T47D (cell line): Measurements from ENCODE around the gene CNTN2.

Experiments used
- DNase-seq, 2 experiments: peaks; one replicate each; pipeline versions ENCODE4 v3.0.0 to v3.0.0-alpha.2; 2011 to 2012; ENCODE audit warnings: low read depth in 1 of 2, low spot score in 1 of 2
- JUND ChIP-seq: IDR thresholded peaks from 2 replicates; pipeline ENCODE4 v1.6.1; 2012; ENCODE audit warnings: low read depth
- in situ Hi-C: cut with HindIII; loops from 2 replicates; pipeline ENCODE4 v1.10.0; 2016; ENCODE audit warnings: low sequenced_read_pairs, low pct_unique_long_range_greater_than_20kb

Gene CNTN2

DNA sequence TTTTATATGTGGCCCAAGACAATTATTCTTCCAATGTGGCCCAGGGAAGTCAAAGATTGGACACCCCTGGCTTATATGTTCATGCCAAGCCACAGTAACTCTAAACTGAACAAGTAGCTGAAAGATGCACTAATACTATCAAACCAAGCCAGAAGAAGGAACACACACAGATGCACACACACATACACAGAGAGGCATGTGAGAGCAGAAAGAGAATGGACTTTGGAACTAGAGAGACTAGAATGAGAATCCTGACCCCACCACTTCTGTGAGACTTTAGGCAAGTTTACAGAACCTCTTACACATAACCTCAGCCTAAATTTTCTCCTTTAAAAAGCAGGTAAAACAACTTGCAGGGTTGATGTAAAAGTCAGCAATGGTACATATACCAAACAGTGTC, 52.4 kb downstream of the CNTN2 start:
- in situ Hi-C loops, result no loop called here
- DNase-seq, result no peak
- TF ChIP-seq JUND, result no peak

DNA sequence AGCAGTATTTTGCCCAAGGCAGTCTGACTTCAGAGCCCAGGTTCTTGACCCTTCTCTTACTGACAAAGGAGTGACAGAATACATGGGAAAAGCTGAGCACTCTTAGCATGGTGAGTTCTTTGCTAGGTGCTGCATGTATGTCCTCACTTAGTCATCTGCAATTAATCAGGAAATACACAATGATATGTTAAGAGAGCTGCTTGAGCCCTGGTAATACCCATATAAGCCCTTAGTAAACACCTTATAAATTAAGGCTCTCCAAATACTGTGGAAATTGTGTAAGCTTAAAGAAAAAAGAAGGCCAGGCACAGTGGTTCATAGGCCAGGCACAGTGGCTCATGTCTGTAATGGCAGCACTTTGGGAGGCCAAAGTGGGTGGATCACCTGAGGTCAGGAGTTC, 55.2 kb downstream of the CNTN2 start:
- DNase-seq, result no peak
- no peak for TF ChIP-seq JUND
- in situ Hi-C loops, result no loop called here

DNA sequence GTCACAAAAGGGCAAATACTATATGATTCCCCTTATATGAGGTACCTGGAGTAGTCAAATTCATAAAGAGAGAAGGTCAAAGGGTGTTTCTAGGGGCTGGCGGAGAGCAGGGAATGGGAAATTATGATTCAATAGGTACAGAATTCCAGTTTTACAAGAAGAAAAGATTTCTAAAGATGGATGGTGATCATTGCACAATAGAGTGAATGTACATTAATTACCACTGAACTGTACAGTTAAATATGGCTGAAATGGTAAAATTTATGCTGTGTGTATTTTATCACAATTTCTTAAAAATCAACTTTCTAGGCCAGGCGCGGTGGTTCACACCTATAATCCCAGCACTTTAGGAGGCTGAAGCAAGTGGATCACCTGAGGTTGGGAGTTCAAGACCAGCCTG, 59.4 kb downstream of the CNTN2 start:
- in situ Hi-C loops, result no loop called here
- no peak for DNase-seq
- TF ChIP-seq JUND, result no peak

DNA sequence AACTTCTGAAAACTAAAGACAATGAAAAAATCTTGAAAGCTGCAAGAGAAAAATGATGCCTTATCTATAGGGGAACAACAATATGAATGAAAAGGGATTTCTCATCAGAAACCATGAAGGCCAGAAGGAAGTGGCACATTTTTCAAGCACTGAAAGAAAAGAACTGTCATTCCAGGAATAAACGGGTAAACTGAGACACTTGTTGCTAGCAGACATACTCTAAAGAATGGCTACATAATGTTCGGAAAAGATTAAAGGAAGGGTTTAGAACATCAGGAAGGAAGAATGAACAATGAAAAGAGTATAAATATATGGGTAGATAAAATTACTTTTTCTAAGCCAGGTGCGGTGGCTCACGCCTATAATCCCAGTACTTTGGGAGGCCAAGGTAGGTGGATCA, 64.3 kb downstream of the CNTN2 start:
- no peak for TF ChIP-seq JUND
- in situ Hi-C loops, result no loop called here
- no peak for DNase-seq

DNA sequence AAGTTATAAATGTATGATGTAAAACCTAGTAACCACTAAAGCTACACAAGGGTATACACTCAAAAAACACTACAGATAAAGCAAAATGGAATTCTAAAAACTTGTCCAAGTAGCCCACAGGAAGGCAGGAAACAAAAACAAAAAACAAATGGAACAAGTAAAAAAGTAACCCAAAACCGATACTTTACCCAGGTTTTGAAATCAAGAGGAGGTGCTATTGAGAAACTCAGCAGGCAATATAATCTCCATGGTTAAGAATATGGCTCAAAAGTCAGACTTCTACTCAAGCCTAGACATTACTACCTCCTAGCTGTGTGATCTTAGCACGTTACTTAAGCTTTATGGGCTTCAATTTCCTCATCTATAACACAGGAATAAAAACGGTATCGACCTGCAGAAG, 65.5 kb downstream of the CNTN2 start:
- in situ Hi-C loops, result no loop called here
- no peak for DNase-seq
- TF ChIP-seq JUND, result no peak

DNA sequence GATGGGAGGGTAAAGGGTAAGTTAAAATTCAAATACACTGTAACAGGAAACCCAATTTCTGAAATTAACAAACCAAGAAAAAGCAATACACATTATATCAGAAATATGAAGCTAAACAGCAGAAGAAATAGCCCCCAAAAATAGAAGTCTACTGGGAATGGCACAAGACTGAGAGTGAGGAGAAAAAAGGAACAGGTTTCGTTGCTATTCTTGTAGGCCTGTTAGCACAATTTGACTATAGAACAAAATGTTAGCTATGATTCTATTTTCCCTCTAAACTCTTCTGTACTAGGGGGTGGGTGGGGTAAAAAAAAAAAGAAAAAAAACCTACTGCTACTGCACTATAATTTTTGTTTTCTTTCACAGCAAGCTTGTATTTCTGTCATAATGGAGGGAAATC, 66.3 kb downstream of the CNTN2 start:
- no peak for DNase-seq
- TF ChIP-seq JUND, result no peak
- in situ Hi-C loops, result no loop called here

DNA sequence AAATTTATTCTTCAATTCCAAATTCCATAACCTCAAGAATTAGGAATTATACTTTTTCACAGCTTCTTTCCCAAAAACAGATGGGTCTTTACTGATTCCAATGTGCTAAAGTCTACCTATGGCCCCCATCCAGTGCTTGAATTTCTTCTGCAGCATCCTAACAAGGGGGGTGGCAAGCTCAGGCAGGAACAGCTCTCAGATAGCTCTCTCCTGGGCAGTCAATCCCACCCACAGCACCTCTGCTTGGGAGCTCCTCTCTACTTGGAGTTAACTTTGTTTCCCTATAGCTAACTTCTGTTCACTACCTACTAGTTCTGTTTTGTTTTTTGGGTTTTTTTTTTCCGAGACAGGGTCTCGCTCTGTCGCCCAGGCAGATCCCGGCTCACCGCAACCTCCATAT, 66.7 kb downstream of the CNTN2 start:
- DNase-seq, result no peak
- in situ Hi-C loops, result no loop called here
- TF ChIP-seq JUND, result no peak

DNA sequence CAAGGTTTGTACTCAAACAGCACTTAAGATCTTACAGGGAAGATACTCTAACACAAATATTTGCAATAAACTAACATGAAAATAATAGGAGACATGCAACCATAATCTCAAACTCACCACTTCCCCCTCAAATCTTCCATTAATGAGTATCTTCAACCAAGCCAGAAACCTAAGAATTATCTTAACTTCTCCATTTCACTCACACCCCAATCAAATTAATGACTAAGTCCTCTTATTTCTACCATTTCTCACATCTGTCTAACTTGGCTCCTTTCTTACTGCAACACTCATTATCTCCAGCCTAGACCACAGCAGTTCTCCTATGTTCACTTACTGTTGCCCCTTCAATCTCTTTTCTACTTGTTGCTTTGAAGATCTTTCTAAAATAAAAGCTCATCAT, 68.3 kb downstream of the CNTN2 start:
- in situ Hi-C loops, result no loop called here
- no peak for TF ChIP-seq JUND
- DNase-seq, result no peak

DNA sequence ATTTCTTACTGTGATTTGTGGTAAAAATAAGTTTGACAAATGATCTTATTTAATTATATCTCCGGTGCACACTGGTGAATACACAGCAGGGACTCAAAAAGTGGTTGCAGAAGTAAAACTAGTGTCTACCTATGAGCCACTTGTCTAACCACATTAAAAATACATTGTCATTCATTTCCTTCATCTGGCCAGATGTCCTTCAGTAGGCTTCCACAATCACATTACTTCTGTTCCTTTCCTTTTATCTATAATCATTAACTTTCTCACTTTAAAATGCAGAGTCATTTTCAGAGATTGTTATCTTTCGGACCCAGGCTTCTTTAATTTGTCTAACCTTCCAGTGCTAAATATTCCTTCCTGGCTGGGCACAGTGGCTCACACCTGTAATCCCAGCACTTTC, 75.7 kb downstream of the CNTN2 start:
- in situ Hi-C loops, result no loop called here
- DNase-seq, result no peak
- TF ChIP-seq JUND, result no peak

DNA sequence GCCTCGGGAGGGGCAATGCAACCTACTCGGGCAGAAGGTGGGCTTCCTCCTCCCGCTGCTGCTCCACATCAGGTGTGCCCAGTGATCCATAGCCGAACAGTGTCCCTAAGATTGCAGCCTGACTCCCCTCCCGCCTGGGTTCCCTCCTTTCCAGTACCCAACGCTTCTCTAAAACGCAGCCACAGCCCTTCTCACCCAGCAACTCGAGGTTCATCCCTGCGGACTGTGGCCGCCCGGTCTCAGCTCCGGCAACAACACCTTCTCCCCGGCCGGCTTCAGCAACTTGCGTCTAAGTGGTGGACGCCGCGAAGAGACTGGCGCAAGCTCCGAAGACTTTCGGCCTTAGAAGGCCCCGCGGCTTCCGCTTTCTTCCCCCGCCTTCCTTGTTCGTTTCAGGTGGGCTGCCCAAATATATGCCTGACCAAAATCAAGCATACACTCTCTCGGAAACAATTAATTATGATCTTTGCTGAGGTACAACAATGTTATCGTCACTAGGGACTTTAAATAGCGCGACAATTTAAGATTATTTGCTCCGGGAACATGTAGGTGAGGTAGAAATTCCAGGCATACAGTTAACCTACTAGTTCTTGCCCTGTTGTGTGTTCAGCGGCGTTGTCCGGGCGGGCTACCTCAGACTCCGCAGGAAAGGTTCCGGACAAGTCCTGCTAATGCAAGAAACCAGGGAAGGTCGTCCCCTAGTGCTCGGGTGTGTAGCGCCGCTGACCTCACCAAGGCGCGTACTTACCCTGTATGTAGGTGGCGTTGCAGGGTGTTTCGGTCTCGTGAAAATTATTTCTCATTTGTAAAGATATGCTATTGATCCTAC, 78.9 kb downstream of the CNTN2 start, which contains the start of gene RBBP5:
TSS of gene RBBP5 (minus strand) at position 319 of the 829 bp plus-strand sequence. CDS start at position 214, 105 bp downstream.
- peak; percentile 40; the same call in 1 of the 2 replicates for TF ChIP-seq JUND
- peak; percentile 80 to 99 for DNase-seq
- in situ Hi-C loops, result no loop called here

DNA sequence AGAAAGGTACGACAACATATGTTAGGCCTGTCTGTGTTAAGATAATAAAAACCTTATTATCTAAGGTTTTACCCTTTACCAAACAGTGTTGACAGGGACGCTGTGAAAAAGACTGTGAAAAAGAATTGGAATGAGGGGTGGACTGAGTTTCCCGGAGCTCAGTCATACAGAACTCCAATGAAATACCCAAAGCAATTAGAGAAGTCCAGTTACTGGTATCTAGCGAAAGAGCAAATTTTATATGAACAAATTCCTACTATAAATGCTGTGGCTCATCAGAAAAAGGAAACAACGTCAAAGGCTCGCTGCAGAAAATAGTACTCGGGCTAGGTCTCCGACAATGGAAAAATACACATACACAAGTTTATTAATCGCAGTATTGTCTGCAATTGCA, 79.5 kb downstream of the CNTN2 start:
- in situ Hi-C loops, result no loop called here
- DNase-seq, result no peak
- TF ChIP-seq JUND, result no peak

DNA sequence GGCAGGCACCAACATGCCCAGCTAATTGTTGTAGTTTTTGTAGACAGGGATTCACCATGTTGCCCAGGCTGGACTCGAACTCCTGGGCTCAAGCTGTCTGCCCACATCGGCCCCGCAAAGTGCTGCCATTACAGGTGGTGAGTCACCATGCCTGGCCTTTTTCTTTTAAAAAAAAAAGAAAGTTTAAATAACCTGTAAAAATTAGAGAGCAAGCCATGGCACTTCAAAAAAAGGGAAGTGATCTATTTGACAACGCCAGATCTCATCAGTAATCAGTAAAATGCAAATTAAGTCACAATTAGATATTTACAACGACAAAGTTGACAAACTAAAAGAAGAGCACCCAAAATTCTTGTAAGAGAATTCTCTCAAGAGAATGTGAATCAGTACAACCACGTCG, 81.7 kb downstream of the CNTN2 start:
- in situ Hi-C loops, result no loop called here
- DNase-seq, result no peak
- TF ChIP-seq JUND, result no peak

DNA sequence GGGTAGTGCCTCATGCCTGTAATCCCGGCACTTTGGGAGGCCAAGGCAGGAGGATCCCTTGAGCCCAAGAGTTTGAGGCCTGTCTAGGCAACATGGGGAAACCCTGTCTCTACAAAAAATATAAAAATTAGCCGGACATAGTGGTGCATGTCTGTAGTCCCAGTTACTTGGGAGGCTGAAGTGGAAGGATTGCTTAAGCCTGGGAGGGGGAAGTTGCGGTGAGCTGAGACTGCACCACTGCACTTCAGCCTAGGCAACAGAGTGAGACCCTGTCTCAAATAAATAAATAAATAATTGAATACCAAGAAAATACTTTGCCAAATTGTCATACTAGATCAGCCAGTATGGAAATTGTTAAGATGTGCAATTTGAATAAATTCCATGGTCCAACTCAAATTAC, 84.6 kb downstream of the CNTN2 start:
- TF ChIP-seq JUND, result no peak
- DNase-seq, result no peak
- in situ Hi-C loops, result no loop called here
